Right lobe of liver (tissue), 4 donors: Measurements from ENCODE around the gene CYP2A6.
"Not testable (repeated sequence)": the region's sequence is repeated elsewhere in the genome, so short reads cannot be mapped to it uniquely, and the experiment has no call there.

Experiments
- POLR2A ChIP-seq: fragments of 450-650 bp; IDR thresholded peaks from one replicate; pipeline ENCODE4 v1.6.1; 2017; ENCODE audit warnings: antibody characterized with exemption, mild to moderate bottlenecking
- TF ChIP-seq, protein P1 (sequence below), 4 donors: fragments of 200-600 bp in 3 of 4; fragments of 450-650 bp in 1 of 4; IDR thresholded peaks; one replicate each; pipeline versions ENCODE4 v1.5.1 to v1.8.0; 2016 to 2022; ENCODE audit warnings: antibody characterized with exemption in 4 of 4, mild to moderate bottlenecking in 2 of 4
- donor health status: DM: no; HTN: no; CAD: no.
- donor health status: DM: no; HTN: no; CAD: no.
- donor health status: DM: no; HTN: yes; CAD: no.

DNA sequence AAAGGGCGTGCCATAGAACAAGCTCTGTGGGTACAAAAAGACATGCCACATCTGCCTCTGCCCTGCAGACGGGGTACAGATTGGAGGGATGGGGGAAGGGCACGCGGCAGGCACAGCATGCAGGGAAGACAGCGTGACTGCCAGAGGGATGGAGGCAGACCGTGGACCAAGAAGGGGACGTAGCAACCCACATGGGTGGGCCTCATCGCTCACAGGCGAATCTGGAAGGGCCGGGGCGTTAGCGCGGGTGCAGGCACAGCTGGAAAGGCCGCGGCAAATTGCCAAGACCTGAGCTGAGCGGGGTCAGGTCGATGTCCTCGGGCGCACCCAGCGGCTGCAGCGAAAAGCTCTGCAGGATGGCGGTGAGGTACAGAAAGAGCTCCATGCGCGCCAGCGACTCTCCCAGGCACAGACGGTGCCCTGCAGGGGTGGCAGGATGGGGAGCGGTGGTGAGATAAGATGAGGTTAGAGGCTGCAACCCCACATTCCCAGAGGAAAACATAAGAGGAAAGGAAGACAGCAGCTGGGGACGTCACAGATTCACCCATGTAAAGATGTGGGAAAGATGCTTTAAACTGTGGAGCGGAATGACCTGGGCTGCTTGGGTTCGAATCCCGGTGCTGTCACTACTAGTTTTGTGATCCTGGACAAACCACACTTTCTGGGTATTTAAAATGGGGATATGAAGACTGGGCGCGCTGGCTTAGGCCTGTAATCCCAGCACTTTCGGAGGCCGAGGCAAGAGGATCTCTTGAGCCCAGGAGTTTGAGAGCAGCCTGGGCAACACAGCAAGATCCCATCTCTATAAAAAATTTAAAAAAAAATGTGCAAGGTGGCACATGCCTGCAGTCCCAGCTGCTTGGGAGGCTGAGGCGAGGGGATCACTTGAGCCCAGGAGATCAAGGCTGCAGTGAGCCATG, 31.5 kb downstream of the CYP2A6 start:
- TF ChIP-seq, protein P1, sequence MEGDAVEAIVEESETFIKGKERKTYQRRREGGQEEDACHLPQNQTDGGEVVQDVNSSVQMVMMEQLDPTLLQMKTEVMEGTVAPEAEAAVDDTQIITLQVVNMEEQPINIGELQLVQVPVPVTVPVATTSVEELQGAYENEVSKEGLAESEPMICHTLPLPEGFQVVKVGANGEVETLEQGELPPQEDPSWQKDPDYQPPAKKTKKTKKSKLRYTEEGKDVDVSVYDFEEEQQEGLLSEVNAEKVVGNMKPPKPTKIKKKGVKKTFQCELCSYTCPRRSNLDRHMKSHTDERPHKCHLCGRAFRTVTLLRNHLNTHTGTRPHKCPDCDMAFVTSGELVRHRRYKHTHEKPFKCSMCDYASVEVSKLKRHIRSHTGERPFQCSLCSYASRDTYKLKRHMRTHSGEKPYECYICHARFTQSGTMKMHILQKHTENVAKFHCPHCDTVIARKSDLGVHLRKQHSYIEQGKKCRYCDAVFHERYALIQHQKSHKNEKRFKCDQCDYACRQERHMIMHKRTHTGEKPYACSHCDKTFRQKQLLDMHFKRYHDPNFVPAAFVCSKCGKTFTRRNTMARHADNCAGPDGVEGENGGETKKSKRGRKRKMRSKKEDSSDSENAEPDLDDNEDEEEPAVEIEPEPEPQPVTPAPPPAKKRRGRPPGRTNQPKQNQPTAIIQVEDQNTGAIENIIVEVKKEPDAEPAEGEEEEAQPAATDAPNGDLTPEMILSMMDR (IDR thresholded peaks at IDR 0.05) = peak in 2 of 4 donors; percentile 17 to 34
- TF ChIP-seq POLR2A = not testable (repeated sequence)
